ENCODE results near the gene PTPRN2. TPM values are rescaled to one million over a fixed set of nuclear protein-coding genes. Genes with fewer than 3 reads are reported as not detected.

The PTPRN2 gene
- polyA plus RNA-seq, 2 donors, result 0.37 to 0.40 TPM

DNA sequence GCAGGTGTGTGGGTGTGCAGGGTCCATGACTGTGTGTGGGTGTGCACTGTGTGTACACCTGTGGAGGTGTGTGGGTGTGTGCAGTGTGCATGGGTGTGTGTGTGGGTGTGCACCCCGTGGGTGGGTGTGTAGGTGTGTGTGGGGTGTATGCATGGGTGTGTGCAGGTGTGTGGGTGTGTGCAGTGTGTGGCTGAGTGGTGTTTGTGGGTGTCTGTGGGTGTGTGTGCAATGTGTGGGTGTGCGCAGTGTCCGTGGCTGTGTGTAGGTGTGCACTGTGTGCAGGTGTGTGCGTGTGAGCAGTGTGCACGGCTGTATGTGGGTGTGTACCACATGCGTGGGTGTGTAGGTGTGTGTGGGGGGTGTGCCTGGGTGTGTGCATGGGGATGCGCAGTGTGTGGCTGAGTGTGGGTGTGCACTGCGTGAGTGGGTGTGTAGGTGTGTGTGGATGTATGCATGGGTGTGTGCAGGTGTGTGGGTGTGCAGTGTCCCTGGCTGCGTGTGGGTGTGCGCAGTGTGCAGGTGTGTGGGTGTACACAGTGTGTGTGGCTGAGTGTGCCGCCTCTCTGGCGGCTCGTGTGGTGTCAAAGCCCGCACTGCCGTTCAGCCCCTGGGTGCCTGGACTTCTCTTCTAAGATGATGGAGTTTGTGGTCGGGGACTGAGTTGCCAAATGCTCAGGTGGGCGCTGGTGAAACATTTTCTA lies 1042.5 kb downstream of the PTPRN2 start:
- Histone ChIP-seq H3K27ac (ENCODE audit: low read depth in 2 of 2, low read length in 1 of 2) (no peak overlapping the region), H3K36me3 (ENCODE audit: control insufficient read depth in 2 of 2, insufficient read depth in 2 of 2, low read length in 1 of 2) (peaks cover 0 to 3% of the 10 kb centered on the region in 2 donors), H3K4me1 (ENCODE audit: control insufficient read depth in 2 of 2, insufficient read depth in 2 of 2, low read length in 1 of 2) (no peaks in the 10 kb centered on the region), H3K4me3 (ENCODE audit: low read depth in 1 of 2, low read length in 2 of 2) (no peak overlapping the region), H3K27me3 (ENCODE audit: control insufficient read depth in 1 of 2, insufficient read depth in 2 of 2, low read length in 2 of 2) (no peaks in the 10 kb centered on the region), H3K9me3 (ENCODE audit: control insufficient read depth in 2 of 2, insufficient read depth in 1 of 2, low read depth in 1 of 2, low read length in 1 of 2) (peaks cover 0 to 4% of the 10 kb centered on the region in 2 donors)
- 87 to 88% methylated on average over 17 of the region's 17 CpGs for WGBS, 2 donors

DNA sequence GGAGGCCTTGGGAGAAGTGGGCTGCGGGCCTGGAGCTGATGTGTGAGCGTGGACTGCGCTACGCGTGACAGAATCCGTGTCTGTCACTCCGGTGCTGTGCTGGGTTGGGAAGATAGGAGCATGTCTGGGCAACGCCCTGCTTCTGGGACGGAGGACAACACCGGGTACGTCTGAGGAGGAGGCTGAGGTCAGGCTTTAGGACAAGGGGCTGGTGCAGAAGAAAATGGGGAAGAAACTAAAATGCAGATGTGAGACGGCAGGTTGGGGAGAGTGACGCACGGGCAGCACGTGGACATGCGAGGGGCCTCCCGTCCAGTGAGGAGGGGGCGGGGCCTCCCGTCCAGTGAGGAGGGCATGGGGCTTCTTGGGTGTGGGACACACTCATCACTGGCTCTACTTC lies 1043.4 kb downstream of the PTPRN2 start:
- WGBS, 2 donors, result 82 to 83% methylated on average over 19 of the region's 19 CpGs
- no peak overlapping the region for H3K27ac ChIP-seq (ENCODE audit: low read depth in 2 of 2, low read length in 1 of 2)
- H3K36me3 ChIP-seq (ENCODE audit: control insufficient read depth in 2 of 2, insufficient read depth in 2 of 2, low read length in 1 of 2), result peaks cover 0 to 3% of the 10 kb centered on the region in 2 donors
- no peak overlapping the region for H3K4me3 ChIP-seq (ENCODE audit: low read depth in 1 of 2, low read length in 2 of 2)
- peaks cover 0 to 4% of the 10 kb centered on the region in 2 donors for H3K9me3 ChIP-seq (ENCODE audit: control insufficient read depth in 2 of 2, insufficient read depth in 1 of 2, low read depth in 1 of 2, low read length in 1 of 2)
- H3K27me3 ChIP-seq (ENCODE audit: control insufficient read depth in 1 of 2, insufficient read depth in 2 of 2, low read length in 2 of 2), result no peaks in the 10 kb centered on the region
- H3K4me1 ChIP-seq (ENCODE audit: control insufficient read depth in 2 of 2, insufficient read depth in 2 of 2, low read length in 1 of 2), result no peaks in the 10 kb centered on the region

DNA sequence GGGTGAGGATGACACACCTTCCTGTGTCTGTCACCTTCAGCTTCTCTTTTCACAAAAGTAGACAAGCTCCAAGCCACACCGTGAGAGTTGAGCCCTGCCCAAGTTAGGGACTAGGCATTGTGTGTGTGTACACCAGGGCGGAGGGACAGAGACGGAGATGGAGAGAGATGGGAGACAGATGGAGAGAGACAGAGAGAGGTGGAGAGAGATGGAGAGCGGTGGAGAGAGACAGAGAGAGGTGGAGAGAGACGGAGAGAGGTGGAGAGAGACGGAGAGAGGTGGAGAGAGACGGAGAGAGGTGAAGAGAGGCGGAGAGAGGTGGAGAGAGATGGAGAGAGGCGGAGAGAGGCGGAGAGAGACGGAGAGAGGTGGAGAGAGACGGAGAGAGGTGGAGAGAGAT lies 1043.8 kb downstream of the PTPRN2 start:
- WGBS, 2 donors, result 90 to 92% methylated on average over 12 of the region's 12 CpGs
- H3K27me3 ChIP-seq (ENCODE audit: control insufficient read depth in 1 of 2, insufficient read depth in 2 of 2, low read length in 2 of 2), result no peaks in the 10 kb centered on the region

DNA sequence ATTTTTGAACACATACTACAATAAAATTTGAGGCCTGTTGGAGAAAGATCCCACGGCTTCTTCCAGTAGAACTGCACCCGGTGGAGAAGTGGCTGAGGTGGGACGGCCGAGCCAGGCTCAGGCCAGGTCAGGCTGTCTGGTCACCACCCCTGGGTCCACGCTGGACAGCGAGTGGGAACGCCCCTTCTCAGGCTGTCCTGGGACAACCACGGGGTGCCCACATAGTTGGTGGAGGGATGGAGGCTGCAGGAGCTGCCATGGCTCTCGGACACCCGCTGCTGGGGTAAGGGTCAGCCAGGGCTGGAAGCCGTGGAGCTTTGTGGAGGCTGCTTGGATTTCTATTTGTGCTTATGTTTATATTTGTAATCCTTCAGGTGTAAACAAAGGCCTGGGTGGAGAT lies 1044.3 kb downstream of the PTPRN2 start:
- H3K36me3 ChIP-seq (ENCODE audit: control insufficient read depth in 2 of 2, insufficient read depth in 2 of 2, low read length in 1 of 2), result peaks cover 0 to 3% of the 10 kb centered on the region in 2 donors
- no peak overlapping the region for H3K27ac ChIP-seq (ENCODE audit: low read depth in 2 of 2, low read length in 1 of 2)
- 89 to 92% methylated on average over 11 of the region's 11 CpGs for WGBS, 2 donors
- H3K4me1 ChIP-seq (ENCODE audit: control insufficient read depth in 2 of 2, insufficient read depth in 2 of 2, low read length in 1 of 2), result no peaks in the 10 kb centered on the region
- peaks cover 0 to 4% of the 10 kb centered on the region in 2 donors for H3K9me3 ChIP-seq (ENCODE audit: control insufficient read depth in 2 of 2, insufficient read depth in 1 of 2, low read depth in 1 of 2, low read length in 1 of 2)
- no peaks in the 10 kb centered on the region for H3K27me3 ChIP-seq (ENCODE audit: control insufficient read depth in 1 of 2, insufficient read depth in 2 of 2, low read length in 2 of 2)
- H3K4me3 ChIP-seq (ENCODE audit: low read depth in 1 of 2, low read length in 2 of 2), result no peak overlapping the region

More for the DNA sequence above, 1043.8 kb downstream of the PTPRN2 start:
- Histone ChIP-seq H3K27ac (ENCODE audit: low read depth in 2 of 2, low read length in 1 of 2) (no peak overlapping the region), H3K4me1 (ENCODE audit: control insufficient read depth in 2 of 2, insufficient read depth in 2 of 2, low read length in 1 of 2) (no peaks in the 10 kb centered on the region), H3K9me3 (ENCODE audit: control insufficient read depth in 2 of 2, insufficient read depth in 1 of 2, low read depth in 1 of 2, low read length in 1 of 2) (peaks cover 0 to 4% of the 10 kb centered on the region in 2 donors), H3K36me3 (ENCODE audit: control insufficient read depth in 2 of 2, insufficient read depth in 2 of 2, low read length in 1 of 2) (peaks cover 0 to 3% of the 10 kb centered on the region in 2 donors), H3K4me3 (ENCODE audit: low read depth in 1 of 2, low read length in 2 of 2) (no peak overlapping the region)

GRCh38 chr7:157542068-157543021 lies 1045.3 kb downstream of the PTPRN2 start:
- Histone ChIP-seq H3K4me1 (ENCODE audit: control insufficient read depth in 2 of 2, insufficient read depth in 2 of 2, low read length in 1 of 2) (no peaks in the 10 kb centered on the region), H3K4me3 (ENCODE audit: low read depth in 1 of 2, low read length in 2 of 2) (no peak overlapping the region), H3K27ac (ENCODE audit: low read depth in 2 of 2, low read length in 1 of 2) (no peak overlapping the region), H3K36me3 (ENCODE audit: control insufficient read depth in 2 of 2, insufficient read depth in 2 of 2, low read length in 1 of 2) (peaks cover 0 to 3% of the 10 kb centered on the region in 2 donors), H3K9me3 (ENCODE audit: control insufficient read depth in 2 of 2, insufficient read depth in 1 of 2, low read depth in 1 of 2, low read length in 1 of 2) (peaks cover 0 to 4% of the 10 kb centered on the region in 2 donors), H3K27me3 (ENCODE audit: control insufficient read depth in 1 of 2, insufficient read depth in 2 of 2, low read length in 2 of 2) (no peaks in the 10 kb centered on the region)
- WGBS, 2 donors, result 87 to 88% methylated on average over 33 of the region's 33 CpGs

GRCh38 chr7:157541295-157542067 lies 1046.1 kb downstream of the PTPRN2 start:
- H3K27ac ChIP-seq (ENCODE audit: low read depth in 2 of 2, low read length in 1 of 2), result no peak overlapping the region
- no peak overlapping the region for H3K4me3 ChIP-seq (ENCODE audit: low read depth in 1 of 2, low read length in 2 of 2)
- WGBS, 2 donors, result 90% methylated on average over 26 of the region's 26 CpGs
- H3K9me3 ChIP-seq (ENCODE audit: control insufficient read depth in 2 of 2, insufficient read depth in 1 of 2, low read depth in 1 of 2, low read length in 1 of 2), result peaks cover 0 to 4% of the 10 kb centered on the region in 2 donors
- no peaks in the 10 kb centered on the region for H3K27me3 ChIP-seq (ENCODE audit: control insufficient read depth in 1 of 2, insufficient read depth in 2 of 2, low read length in 2 of 2)
- H3K4me1 ChIP-seq (ENCODE audit: control insufficient read depth in 2 of 2, insufficient read depth in 2 of 2, low read length in 1 of 2), result no peaks in the 10 kb centered on the region
- H3K36me3 ChIP-seq (ENCODE audit: control insufficient read depth in 2 of 2, insufficient read depth in 2 of 2, low read length in 1 of 2), result peaks cover 0 to 3% of the 10 kb centered on the region in 2 donors

DNA sequence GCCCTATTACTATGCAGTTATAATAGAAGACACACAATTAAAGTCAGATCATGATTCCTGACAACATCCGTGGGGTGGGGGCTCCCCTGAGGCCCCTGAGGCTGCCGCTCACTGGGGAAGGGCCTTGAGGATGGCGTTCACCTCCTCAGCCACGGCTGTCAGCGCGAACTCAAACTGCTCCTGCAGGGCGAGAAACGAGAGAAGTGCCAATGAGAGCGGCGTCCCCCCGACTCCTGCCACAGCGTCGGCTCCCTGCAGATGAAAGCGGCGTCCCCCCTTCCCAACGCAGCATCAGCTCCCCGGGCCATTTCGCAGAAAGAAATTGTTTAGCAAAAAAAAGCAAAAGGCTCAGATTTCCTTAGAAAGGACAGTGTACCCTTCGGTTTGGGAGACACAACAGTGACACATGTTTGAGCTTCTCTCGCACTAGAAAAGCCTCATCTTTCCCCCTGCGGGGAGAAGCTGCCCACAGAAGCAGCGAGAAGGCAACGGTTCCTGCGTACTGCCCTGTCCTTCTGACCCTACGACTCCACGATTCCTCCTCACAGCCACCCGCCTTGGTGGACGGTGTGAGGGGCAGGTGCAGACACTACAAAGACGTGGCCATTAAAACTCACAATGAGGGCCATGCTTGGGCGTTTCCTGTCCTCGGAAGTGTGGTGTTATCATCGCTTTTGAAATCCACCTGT lies 1046.9 kb downstream of the PTPRN2 start:
- no peaks in the 10 kb centered on the region for H3K27me3 ChIP-seq (ENCODE audit: control insufficient read depth in 1 of 2, insufficient read depth in 2 of 2, low read length in 2 of 2)
- H3K4me3 ChIP-seq (ENCODE audit: low read depth in 1 of 2, low read length in 2 of 2), result no peak overlapping the region
- H3K27ac ChIP-seq (ENCODE audit: low read depth in 2 of 2, low read length in 1 of 2), result no peak overlapping the region
- peaks cover 0 to 4% of the 10 kb centered on the region in 2 donors for H3K9me3 ChIP-seq (ENCODE audit: control insufficient read depth in 2 of 2, insufficient read depth in 1 of 2, low read depth in 1 of 2, low read length in 1 of 2)
- peaks cover 0 to 3% of the 10 kb centered on the region in 2 donors for H3K36me3 ChIP-seq (ENCODE audit: control insufficient read depth in 2 of 2, insufficient read depth in 2 of 2, low read length in 1 of 2)
- 85% methylated on average over 32 of the region's 32 CpGs for WGBS, 2 donors
- no peaks in the 10 kb centered on the region for H3K4me1 ChIP-seq (ENCODE audit: control insufficient read depth in 2 of 2, insufficient read depth in 2 of 2, low read length in 1 of 2)

DNA sequence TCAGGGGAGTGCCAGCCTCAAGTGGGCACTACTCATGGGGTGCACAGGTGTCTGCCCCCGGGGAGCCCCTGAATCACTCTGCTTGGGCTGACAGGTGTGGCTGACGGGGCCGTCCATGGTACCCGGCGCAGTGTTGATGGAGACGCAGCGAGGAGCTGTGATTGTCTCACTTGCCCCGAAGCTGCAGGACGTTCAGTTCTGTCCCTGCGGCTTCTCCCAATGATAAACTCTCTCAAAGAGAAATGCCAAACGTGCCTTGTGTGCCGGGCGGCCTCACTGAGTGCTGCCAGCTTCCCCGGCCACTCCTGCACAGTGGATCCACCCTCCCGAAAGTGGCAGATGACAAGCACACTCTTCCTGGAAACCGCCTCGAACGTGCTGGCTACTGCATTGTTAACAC lies 1047.6 kb downstream of the PTPRN2 start:
- H3K27ac ChIP-seq (ENCODE audit: low read depth in 2 of 2, low read length in 1 of 2), result no peak overlapping the region
- WGBS, 2 donors, result 91 to 95% methylated on average over 18 of the region's 18 CpGs

GRCh38 chr7:157539521-157539920 lies 1048.1 kb downstream of the PTPRN2 start:
- Histone ChIP-seq H3K36me3 (ENCODE audit: control insufficient read depth in 2 of 2, insufficient read depth in 2 of 2, low read length in 1 of 2) (no peaks in the 10 kb centered on the region), H3K4me3 (ENCODE audit: low read depth in 1 of 2, low read length in 2 of 2) (no peak overlapping the region), H3K4me1 (ENCODE audit: control insufficient read depth in 2 of 2, insufficient read depth in 2 of 2, low read length in 1 of 2) (no peaks in the 10 kb centered on the region), H3K9me3 (ENCODE audit: control insufficient read depth in 2 of 2, insufficient read depth in 1 of 2, low read depth in 1 of 2, low read length in 1 of 2) (no peaks in the 10 kb centered on the region), H3K27ac (ENCODE audit: low read depth in 2 of 2, low read length in 1 of 2) (no peak overlapping the region), H3K27me3 (ENCODE audit: control insufficient read depth in 1 of 2, insufficient read depth in 2 of 2, low read length in 2 of 2) (no peaks in the 10 kb centered on the region)
- WGBS, 2 donors, result 91 to 95% methylated on average over 19 of the region's 19 CpGs

More for the DNA sequence above, 1047.6 kb downstream of the PTPRN2 start:
- Histone ChIP-seq H3K4me1 (ENCODE audit: control insufficient read depth in 2 of 2, insufficient read depth in 2 of 2, low read length in 1 of 2) (no peaks in the 10 kb centered on the region), H3K27me3 (ENCODE audit: control insufficient read depth in 1 of 2, insufficient read depth in 2 of 2, low read length in 2 of 2) (no peaks in the 10 kb centered on the region), H3K4me3 (ENCODE audit: low read depth in 1 of 2, low read length in 2 of 2) (no peak overlapping the region), H3K36me3 (ENCODE audit: control insufficient read depth in 2 of 2, insufficient read depth in 2 of 2, low read length in 1 of 2) (peaks cover 0 to 2% of the 10 kb centered on the region in 2 donors), H3K9me3 (ENCODE audit: control insufficient read depth in 2 of 2, insufficient read depth in 1 of 2, low read depth in 1 of 2, low read length in 1 of 2) (peaks cover 0 to 1% of the 10 kb centered on the region in 2 donors)
